Vagina (tissue), 2 donors: ENCODE results near the gene SLC17A9.

Experiments used
- POLR2A ChIP-seq, 2 donors: fragments of 450-650 bp; IDR thresholded peaks; one replicate each; pipeline ENCODE4 v1.6.1; 2017; ENCODE audit warnings: antibody characterized with exemption in 2 of 2, mild to moderate bottlenecking in 2 of 2, moderate library complexity in 2 of 2
- POLR2AphosphoS5 ChIP-seq, 2 donors: sonication (generic); formaldehyde crosslinking; IDR thresholded peaks; one replicate each; pipeline ENCODE4 v1.9.0; 2017; ENCODE audit warnings: antibody characterized with exemption in 2 of 2, mild to moderate bottlenecking in 2 of 2, low read depth in 1 of 2; ENCODE audit not compliant: insufficient read depth in 1 of 2

- TF ChIP-seq POLR2A (IDR thresholded peaks at IDR 0.05) (no peak), POLR2AphosphoS5 (IDR thresholded peaks at IDR 0.05; ENCODE audit: insufficient read depth in 1 of 2, low read depth in 1 of 2) (no peak)
Observed at GRCh38 chr20:62955519-62956386, 3.2 kb downstream of the SLC17A9 start.
